Stimulated activated CD8-positive, alpha-beta memory T cell treated with anti-CD3 and anti-CD28 coated beads, Interleukin-15, amount 100 ng/mL, for 1 hour (primary cell): ENCODE measurements around the gene PTPDC1.

Source experiments
- DNase-seq: peaks from one replicate; pipeline ENCODE4 v3.0.0-alpha.2; 2020; ENCODE audit warnings: low read depth

The PTPDC1 gene, protein sequence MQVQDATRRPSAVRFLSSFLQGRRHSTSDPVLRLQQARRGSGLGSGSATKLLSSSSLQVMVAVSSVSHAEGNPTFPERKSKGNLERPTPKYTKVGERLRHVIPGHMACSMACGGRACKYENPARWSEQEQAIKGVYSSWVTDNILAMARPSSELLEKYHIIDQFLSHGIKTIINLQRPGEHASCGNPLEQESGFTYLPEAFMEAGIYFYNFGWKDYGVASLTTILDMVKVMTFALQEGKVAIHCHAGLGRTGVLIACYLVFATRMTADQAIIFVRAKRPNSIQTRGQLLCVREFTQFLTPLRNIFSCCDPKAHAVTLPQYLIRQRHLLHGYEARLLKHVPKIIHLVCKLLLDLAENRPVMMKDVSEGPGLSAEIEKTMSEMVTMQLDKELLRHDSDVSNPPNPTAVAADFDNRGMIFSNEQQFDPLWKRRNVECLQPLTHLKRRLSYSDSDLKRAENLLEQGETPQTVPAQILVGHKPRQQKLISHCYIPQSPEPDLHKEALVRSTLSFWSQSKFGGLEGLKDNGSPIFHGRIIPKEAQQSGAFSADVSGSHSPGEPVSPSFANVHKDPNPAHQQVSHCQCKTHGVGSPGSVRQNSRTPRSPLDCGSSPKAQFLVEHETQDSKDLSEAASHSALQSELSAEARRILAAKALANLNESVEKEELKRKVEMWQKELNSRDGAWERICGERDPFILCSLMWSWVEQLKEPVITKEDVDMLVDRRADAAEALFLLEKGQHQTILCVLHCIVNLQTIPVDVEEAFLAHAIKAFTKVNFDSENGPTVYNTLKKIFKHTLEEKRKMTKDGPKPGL

DNA sequence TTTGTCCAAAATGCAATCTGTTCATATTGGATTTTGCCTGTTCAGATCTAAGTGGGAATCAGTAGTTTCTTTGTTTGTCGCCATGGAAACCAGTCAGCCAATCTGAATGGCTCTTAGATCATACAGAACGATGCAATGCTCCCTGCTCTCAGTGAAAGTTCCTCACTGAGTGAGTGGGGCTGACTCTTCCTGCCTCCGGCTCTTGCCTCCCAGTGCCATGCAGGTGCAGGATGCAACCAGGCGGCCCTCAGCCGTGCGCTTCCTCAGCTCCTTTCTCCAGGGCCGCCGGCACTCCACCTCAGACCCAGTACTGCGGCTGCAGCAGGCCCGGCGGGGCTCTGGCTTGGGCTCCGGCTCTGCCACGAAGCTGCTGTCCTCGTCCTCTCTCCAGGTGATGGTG, at the start of gene PTPDC1:
PTPDC1 (plus strand) TSS at position 151 of the 400 bp plus-strand sequence; CDS start at position 218, 67 bp downstream.
- no peak for DNase-seq

DNA sequence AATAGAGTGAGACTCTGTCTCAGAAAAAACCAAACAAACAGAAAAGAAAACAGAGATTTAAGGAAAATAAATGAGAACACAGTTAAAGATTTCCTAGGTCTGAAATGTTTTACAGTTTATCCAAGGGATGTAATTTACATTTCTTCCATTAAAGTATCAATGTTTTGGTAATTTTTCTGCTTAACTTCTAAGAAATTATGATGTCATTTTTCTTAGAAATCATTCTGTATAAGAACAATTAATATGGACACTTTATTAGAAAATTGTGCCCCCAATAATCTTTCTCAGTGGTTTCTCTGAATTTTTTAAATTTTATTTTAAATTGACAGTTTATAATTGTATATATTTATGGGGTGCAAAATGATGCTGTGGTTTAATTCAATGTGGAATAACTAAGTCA, 49.8 kb upstream of the PTPDC1 start:
- DNase-seq: no peak

DNA sequence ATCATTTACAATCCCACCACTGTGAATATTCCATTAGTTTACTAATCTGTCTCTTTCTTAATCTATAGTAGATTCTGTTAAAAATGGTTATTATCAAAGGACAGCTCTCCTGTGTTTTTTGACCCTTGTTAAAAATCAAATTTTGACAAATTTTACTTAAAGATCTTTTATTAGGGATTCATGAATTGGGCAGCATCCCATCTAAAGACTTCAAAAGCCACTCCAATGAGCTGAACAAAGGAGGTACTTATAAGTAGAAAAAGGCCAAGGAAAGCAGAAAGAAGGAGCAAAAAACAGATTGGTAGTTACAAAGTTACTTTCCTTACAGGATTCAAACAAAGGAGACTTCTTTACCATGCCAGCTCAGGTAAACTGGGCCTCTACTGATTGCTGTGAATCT, 44.5 kb upstream of the PTPDC1 start:
- no peak for DNase-seq

DNA sequence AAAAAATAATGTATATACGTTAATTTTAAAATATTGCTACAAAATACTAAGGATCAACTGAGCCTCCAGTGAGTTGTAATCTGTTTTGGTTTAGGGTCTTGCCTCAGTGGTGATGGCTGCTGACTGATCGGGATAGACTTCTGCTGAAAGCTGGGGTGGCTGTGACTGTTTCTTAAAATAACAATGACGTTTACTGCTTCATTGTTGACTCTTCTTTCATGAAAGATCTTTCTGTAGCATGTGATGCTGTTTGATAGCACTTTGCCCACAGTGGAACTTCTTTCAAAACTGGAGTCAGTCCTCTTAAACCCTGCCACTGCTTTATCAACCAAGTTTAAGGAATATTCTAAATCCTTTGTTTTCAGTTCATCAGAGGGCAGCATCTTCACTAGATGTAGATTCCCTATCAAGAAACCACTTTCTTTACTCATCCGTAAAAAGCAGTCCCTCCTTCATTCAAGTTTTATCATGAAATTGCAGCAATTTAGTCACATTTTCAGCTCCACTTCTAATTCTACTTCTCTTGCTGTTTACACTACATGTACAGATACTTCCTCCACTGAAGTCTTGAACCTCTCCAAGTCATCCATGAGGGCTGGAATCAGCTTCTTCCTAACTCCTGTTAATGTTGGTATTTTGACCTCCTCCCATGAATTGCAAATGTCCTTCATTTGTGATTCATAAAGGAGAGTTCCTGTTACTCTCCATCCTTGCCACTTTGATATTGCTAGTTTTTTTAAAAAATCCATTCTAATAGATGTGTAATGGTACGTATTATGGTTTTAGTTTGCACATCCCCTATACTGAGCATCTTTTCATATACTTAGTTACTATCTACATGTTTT, 41.5 kb upstream of the PTPDC1 start:
- no peak for DNase-seq

DNA sequence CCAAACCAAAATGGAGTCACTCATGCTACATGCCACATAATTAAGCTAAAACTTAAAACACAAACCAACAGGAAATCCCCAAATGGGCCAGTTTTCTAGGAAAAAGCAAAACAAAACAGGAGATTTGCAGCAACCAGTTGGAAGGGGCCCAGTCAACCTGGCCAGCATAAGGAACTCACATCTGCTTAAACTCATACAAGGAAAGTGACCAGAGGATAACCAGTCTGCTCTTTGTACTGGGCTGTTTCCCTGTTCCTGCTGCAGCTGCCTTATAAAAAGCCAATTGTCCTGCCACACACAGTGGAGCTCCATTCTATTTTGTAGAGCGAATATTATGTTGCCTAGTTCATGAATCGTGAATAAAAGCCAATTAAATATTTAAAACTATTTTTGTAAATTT, 29.5 kb upstream of the PTPDC1 start:
- DNase-seq: no peak

DNA sequence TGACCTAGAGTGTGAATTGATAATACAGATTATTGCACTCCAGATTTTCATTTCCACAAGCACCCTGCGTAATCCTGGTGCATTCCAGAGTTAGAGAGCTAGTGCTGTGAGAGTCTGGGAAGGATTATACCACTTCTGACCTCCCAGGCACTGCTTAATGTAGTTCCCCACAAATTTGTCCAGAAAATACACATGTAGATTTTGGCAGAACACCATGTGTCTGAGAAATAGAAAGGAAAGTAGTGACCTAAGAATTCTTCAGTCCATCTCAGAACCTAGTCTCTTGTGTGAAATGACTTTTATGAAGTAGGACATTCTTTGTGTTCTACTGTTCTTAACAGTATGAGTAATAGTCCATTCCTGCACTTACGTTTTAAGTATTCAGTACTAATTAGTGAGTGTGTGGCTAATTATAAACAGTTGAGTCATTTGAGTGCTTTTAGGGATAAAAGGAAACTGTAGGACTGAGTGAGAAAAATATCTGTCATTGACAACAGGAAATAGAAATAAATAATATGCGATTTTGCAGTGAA, 27.8 kb upstream of the PTPDC1 start:
- no peak for DNase-seq

DNA sequence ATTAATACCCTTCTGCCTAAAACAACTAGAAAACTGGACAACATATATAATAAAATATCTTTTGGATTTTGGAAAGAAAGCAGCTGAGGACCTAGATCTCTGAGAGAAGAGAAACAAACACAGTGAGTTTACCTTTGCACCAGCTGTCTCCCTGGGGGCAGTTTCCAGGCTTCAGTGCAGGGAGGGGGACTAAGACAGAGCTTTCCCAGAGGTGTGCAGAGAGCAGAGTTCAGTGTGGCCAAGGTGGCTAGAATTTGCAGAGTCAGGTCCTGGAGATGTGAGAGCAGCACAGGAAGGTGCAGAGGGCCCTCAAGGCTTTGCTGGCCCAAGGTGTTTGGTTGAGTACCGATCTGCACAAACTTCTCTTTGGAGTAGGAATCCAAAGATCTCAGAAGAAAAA, 26.3 kb upstream of the PTPDC1 start:
- DNase-seq: no peak

DNA sequence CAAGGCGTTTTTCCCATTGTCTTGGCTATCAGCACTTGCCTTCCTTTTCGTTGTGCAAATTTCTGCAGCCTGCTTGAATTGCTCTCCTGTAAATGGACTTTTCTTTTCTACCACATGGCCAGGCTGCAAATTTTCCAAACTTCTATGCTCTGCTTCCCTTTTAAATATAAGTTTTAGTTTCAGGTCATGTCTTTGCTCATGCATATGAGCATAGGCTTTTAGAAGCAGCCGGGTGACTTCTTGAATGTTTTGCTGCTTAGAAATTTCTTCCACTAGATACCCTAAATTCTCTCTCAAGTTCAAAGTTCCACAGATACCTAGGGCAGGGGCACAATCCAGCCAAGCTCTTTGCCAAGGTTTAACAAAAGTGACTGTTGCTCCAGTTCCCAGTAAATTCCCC, 22.4 kb upstream of the PTPDC1 start:
- no peak for DNase-seq

DNA sequence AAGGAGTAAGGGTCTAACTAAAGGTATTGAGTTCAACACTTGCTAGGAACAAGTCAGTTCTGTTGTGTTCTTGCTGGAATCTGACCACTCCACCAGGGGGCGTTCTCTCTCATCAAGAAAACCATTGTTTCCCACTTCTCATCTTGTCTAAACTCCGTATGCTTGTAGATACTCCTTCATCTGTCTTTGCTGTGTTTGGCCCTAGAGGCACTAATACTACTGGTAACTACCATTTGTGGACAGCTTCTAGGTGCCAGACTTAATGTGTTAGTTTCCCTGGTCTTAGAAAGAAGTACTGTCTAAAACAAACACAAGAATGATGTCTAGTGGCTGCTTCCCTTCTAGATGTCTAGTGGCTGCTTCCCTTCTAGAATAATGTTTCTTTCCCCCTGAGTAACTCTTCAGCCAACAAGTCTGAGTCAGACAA, 18.7 kb upstream of the PTPDC1 start:
- peak; percentile 52 for DNase-seq

DNA sequence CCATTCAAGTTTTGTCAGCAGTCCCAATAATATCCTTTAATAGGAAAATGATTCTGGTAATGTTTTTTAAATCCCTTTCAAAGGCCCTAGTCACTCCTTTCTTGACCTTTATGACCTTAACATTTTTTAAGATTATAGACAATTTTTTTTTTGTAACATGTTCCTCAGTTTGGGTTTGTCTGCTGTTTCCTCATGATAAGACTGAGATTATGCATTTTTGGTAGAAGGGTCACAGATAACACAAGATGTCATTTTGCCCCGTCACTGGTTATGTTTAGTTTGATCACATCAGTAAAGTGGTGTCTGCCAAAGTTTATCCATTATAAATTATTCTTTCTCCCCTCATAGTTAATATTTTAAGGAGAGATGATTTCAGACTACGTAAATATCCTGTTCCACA, 16.0 kb upstream of the PTPDC1 start:
- DNase-seq: no peak

DNA sequence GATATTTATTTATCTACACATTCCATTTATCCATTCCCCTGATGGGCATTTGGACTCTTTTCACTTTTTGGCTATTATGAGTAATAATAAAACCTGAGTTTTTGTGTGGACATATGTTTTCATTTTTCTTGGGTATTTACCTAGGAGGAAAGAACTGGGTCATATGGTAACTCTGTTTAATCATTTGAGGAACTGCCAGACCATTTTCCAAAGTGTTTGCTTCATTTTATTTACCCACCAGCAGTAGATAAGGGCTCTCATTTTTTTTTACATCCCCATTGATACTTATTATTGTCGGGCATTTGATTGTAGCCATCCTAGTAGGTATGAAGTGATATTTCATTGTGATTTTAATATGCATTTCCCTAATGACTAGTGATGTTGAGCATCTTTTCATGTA, 7.7 kb upstream of the PTPDC1 start:
- no peak for DNase-seq

DNA sequence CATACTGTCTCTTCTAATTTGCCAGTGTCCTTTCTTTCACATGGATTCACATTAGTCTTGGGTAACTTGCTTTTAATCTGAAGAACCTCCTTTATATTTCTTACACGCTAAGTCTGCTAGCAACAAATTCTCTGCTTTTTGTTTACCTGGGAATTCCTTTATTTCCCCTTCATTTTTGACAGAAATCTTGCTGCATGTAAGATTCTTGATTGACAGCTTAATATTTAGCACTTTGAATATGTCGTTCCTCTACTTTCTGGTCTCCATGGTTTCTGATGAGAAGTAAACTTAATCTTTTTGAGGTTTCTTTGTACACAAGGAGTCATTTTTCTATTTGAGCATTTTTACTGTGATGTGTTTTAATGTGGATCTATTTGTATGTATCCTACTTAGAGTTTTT, 6.2 kb upstream of the PTPDC1 start:
- DNase-seq: no peak

DNA sequence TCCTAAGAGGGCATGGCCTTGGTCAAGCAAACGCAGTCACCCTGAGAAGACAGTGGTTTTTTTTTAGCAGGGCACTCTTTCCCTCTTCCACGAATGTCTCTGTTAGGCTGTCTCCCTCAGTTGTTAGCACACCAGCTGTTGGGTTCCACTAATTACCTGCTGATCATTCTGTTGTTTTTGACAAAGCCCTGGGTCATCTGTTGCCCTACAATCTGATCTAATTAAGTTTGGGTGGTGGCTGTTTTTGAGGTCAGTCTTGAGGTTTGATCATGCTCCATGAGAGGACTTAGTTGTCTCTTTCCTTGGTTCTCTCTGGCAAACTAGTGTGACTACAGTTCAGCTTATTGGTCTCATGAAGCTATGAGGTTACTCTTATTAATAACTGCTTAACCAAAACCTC, 5.0 kb upstream of the PTPDC1 start:
- DNase-seq: no peak

DNA sequence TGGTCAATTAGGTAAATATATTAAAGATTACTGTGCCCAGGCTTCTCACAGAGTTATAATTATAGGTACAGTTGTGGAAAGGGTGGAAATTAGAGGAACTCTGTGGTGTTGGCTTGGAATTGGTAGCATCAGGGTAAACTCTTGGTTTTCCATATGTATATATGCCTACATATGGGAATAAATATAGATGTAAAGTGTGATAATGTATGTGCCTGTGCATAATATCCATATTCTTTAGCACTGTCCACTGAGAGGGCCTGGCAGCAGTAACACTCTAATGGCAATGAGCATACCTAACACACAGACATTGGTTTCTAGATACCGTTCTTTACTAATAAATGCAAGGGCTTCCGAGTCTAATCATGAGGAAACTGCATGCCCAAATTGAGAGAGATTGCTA, 4.0 kb upstream of the PTPDC1 start:
- DNase-seq: no peak

DNA sequence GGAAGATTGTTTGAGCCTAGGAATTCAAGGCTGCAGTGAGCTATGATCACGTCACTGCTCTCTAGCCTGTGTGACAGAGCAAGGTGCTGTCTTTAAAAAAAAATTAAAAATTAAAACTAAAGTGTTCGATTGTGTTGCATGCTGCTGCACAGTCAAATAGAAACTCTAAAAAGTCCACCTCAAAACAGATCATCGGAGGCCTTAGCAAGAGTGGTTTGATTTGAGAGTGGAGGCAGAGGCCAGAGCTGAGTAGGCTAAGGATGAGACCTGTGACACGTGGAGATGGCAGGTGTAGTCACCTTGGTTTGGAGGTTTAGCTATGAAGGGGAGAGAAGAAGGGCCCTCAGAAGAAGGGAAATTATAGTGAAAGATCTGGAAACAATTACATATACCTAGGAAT, 2.8 kb upstream of the PTPDC1 start:
- DNase-seq: no peak

DNA sequence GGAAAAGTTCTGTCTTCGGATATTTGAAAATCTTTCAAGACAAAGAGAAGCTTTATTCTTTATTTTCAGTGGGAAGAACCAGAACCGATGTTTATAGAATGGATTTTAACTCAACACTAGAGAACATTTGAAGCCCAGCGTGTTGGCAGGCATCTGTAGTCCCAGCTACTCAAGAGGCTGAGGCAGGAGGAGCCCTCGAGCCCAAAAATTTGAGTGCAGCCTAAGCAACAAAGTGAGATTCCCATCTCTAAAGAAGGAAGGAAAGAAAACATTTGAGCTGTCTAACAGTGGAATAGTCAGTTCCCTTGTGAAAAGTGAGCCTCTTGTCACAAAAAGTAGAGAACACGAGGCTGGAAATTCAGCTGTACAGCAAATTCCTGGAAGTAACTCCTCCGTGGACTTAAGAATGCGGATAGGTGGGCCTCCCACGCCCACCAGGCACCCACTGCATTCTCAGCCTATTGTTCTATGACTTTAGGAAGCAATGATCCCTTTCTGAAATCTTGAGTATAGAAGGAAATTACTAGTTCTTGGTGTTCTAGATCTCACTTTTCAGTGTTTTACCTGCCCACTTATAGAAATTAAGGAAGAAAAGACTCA, 2.3 kb upstream of the PTPDC1 start:
- DNase-seq: no peak

DNA sequence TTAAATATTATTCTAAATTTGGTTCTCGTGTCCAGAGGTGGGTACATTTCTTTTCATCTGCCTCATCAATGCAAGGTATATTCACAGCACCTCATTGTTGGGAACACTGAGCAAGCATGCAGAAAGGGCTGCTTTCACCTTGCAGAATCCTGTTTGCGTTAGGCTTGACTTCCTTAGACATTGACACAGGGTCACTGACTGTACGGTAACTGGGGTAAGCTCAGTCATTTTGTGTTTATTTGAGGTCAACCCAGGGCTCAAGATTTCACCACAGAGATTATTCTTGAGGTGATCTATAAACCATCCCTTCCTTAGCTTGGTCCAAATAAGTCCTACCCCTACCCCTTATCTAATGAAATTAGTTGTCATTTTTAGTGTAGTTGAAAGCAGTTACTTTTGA, 1.7 kb upstream of the PTPDC1 start:
- no peak for DNase-seq

DNA sequence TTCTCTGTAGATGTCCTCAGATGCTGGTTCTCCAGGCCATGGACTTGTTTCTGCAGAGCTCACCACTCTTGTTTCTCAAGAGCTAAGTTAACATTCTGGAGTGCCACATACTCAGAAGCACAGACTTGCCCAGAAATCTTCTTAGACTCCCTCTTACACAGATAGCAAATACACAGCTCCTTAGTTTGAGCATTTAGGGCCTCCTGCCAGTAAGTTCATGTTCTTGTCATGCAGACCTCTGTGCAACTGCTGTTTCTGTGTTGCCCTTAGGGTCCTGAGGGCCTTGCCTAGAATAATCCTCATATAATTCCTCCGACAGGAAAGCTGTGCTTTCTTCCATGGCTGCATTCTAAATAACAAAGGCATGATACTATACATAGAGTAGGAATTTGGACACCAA, 1.3 kb upstream of the PTPDC1 start:
- no peak for DNase-seq

DNA sequence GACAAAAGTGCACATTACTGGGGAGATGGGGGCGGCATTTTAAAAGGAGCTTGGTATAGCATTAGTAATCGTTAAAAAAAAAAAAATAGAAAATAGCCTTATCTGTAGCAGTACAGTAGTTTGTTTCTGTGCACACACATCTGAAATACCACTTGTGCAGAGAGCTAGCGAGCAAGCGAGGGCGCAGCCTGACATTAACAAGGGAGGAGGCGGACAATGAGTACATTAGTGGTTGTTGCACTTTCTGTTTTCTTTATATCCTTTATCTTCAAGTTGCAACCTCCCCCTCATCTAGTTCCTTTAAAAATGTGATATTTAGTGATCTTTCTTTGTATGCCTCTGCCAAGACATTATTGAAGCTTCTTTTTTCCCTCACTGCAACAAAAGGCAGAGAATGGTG, 880 bp upstream of the PTPDC1 start:
- DNase-seq: no peak

DNA sequence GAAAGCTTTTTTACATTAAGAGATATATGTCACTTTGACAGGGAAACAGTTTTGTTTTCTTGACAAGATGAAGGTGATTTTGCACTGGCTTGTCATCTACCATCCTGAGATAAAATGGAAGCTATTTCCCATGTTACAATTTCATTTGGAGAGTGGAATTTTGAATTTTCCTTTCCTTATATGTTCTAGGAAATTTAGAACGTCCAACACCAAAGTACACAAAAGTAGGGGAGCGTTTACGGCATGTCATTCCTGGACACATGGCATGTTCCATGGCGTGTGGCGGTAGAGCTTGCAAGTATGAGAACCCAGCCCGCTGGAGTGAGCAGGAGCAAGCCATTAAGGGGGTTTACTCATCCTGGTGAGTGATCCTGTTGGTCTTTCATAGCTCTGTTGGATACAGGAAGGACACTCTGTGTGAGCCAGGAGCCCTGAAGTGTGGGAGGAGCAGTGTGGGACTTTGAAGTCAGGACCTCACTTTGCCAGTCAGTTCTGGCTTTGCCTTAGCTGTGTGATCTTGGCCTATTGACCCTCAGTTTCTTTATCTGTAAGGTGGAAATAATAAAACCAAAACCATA, 887 bp downstream of the PTPDC1 start:
- no peak for DNase-seq
